A673 (cell line): ENCODE results near the gene LYPLA2. TPM values are rescaled to one million over a fixed set of nuclear protein-coding genes. Genes with fewer than 3 reads are reported as not detected.
A peak's percentile ranks its signal among the peaks of the same experiment; 100 is the strongest.

Experiments
- BruUV-seq: library from RNA; stranded (reverse); fragments of 400-500 nt; replicated peaks from 2 replicates; lab custom pipeline; 2021; lab: Mats Ljungman, UMichigan
- CTCF ChIA-PET: fragments of 300-600 bp; sonication (Branson Sonifier 250); formaldehyde crosslinking; loops from one replicate; lab custom pipeline; 2022; ENCODE audit warnings: antibody characterized with exemption; lab: Charles Lee
- POLR2A ChIA-PET: fragments of 300-600 bp; sonication (Branson Sonifier 250); formaldehyde crosslinking; loops from one replicate; lab custom pipeline; 2022; ENCODE audit warnings: antibody characterized with exemption; ENCODE audit not compliant: low non-redundant PET; lab: Charles Lee
- DNase-seq: peaks from one replicate; pipeline ENCODE4 v3.0.0-alpha.2; 2015; ENCODE audit warnings: low spot score
- H3K27ac ChIP-seq: fragments of 200-600 bp; sonication (generic); 2 replicates; pipeline ENCODE4 v1.5.1; 2016; ENCODE audit warnings: mixed run types, low read depth, mild to moderate bottlenecking, mixed read lengths, antibody characterized with exemption, low read length; ENCODE audit not compliant: poor library complexity, severe bottlenecking
- H3K27me3 ChIP-seq: fragments of 200-600 bp; sonication (generic); replicated peaks from 2 replicates; pipeline ENCODE4 v1.6.1; 2017; ENCODE audit warnings: mixed run types, low read depth, mild to moderate bottlenecking, mixed read lengths, antibody characterized with exemption, low read length; ENCODE audit not compliant: insufficient read depth, poor library complexity
- H3K36me3 ChIP-seq: fragments of 200-600 bp; sonication (generic); 2 replicates; pipeline ENCODE4 v1.6.1; 2016; ENCODE audit warnings: mixed run types, mild to moderate bottlenecking, mixed read lengths, antibody characterized with exemption, low read length; ENCODE audit not compliant: insufficient read depth, poor library complexity, severe bottlenecking
- H3K4me1 ChIP-seq: fragments of 200-600 bp; sonication (generic); 2 replicates; pipeline ENCODE4 v1.6.1; 2017; ENCODE audit warnings: mixed run types, mild to moderate bottlenecking, mixed read lengths, antibody characterized with exemption, low read length; ENCODE audit not compliant: insufficient read depth, poor library complexity, severe bottlenecking
- H3K4me3 ChIP-seq: fragments of 200-600 bp; sonication (generic); 2 replicates; pipeline ENCODE4 v1.5.1; 2016; ENCODE audit warnings: low read depth, mixed run types, mild to moderate bottlenecking, mixed read lengths, low read length; ENCODE audit not compliant: poor library complexity, severe bottlenecking
- H3K9me3 ChIP-seq: fragments of 200-600 bp; sonication (generic); 2 replicates; pipeline ENCODE4 v1.6.1; 2016; ENCODE audit warnings: mixed run types, low read depth, mild to moderate bottlenecking, mixed read lengths, antibody characterized with exemption, low read length; ENCODE audit not compliant: poor library complexity, severe bottlenecking
- CTCF ChIP-seq: fragments of 300-800, 200-600 bp; sonication (generic); conservative IDR thresholded peaks from 2 replicates; pipeline ENCODE4 v1.5.1; 2017; ENCODE audit warnings: low read depth, mild to moderate bottlenecking, antibody characterized with exemption, low read length, moderate library complexity, mixed read lengths
- EZH2 ChIP-seq: fragments of 200-600 bp; sonication (generic); IDR thresholded peaks from 2 replicates; pipeline ENCODE4 v1.6.1; 2017; ENCODE audit warnings: borderline replicate concordance, low read depth, mild to moderate bottlenecking, mixed read lengths, antibody characterized with exemption, low read length; ENCODE audit not compliant: poor library complexity, severe bottlenecking
- intact Hi-C: fragments of 100-400 bp; cut with micrococcal nuclease; formaldehyde crosslinking; loops from one replicate; pipeline ENCODE4 v1.10.0; 2022; ENCODE audit not compliant: unreplicated experiment
- total RNA-seq: library from RNA; stranded (reverse); gene quantifications from 2 replicates; pipeline ENCODE4 v1.2.3, GENCODE V29; 2021

LYPLA2 gene
- total RNA-seq, 1 experiment from 2014 or later = 66.2 TPM

DNA sequence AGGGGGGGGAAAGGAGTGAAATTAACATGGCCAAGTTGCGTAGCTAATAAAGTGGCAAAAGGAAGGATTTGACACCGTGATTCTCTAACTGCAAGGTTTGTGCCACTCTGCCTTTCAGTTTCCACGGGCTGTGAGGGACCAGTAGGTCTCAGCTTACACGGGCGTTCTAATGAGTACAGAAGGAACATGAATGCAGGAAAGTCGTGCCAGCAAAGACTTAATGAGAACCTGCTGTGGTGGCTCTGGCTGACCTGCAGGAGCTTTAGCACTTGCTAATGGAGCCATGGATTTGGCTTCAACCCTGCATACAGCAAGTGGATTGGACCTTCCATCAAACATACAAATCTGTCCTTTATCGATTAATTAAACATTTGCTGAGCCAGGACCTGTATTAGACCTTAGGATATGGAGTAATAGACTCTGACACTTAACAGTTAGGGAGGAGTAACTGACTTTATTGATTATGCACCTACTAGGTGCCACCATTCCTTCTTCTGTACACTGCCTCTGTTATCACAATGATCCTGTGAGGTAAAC lies 27.8 kb upstream of the LYPLA2 start:
- no peaks in the 10 kb centered on the region for H3K9me3 ChIP-seq
- intact Hi-C loops = no loop called here
- peaks cover 44% of the 10 kb centered on the region for H3K36me3 ChIP-seq
- no TSS peak for BruUV-seq
- H3K4me1 ChIP-seq = no peaks in the 10 kb centered on the region
- no peak overlapping the region for H3K4me3 ChIP-seq
- H3K27ac ChIP-seq = no peak overlapping the region
- no peaks in the 10 kb centered on the region for H3K27me3 ChIP-seq
- DNase-seq = no peak
- CTCF ChIA-PET = interaction anchor here (0.7 kb wide), 1 partner anchor 356 kb away, joined by 3 read pairs; no protein-coding TSS in a partner anchor
- POLR2A ChIA-PET = no interaction called here
- TF ChIP-seq EZH2 (no peak), CTCF (no peak)

DNA sequence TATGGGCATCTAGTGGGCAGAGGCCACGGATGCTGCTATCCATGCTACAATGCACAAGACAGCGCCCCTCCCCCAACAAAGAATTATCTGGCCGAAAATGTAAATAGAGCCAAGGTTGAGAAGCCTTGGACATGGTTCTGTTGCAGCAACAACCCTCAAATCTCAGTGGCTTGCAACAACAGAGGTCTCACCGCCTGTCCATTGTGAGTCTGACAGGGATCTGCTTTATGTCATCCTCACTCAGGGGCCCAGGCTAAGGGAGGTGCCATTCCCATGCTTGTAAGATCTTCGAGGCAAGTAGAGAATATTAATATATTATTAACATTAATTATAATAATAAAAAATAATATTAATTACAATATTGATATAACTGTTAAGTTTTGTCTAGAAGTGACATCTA lies 22.2 kb upstream of the LYPLA2 start:
- ChIA-PET CTCF (interaction anchor here (0.6 kb wide), 1 partner anchor 33 kb away, joined by 3 read pairs; no protein-coding TSS in a partner anchor), POLR2A (no interaction called here)
- H3K27ac ChIP-seq = no peak overlapping the region
- TF ChIP-seq CTCF (no peak), EZH2 (no peak)
- no peak overlapping the region for H3K4me3 ChIP-seq
- H3K9me3 ChIP-seq = no peaks in the 10 kb centered on the region
- no TSS peak for BruUV-seq
- H3K36me3 ChIP-seq = peaks cover 9% of the 10 kb centered on the region
- no peak for DNase-seq
- no peaks in the 10 kb centered on the region for H3K4me1 ChIP-seq
- no peaks in the 10 kb centered on the region for H3K27me3 ChIP-seq
- intact Hi-C loops = no loop called here

DNA sequence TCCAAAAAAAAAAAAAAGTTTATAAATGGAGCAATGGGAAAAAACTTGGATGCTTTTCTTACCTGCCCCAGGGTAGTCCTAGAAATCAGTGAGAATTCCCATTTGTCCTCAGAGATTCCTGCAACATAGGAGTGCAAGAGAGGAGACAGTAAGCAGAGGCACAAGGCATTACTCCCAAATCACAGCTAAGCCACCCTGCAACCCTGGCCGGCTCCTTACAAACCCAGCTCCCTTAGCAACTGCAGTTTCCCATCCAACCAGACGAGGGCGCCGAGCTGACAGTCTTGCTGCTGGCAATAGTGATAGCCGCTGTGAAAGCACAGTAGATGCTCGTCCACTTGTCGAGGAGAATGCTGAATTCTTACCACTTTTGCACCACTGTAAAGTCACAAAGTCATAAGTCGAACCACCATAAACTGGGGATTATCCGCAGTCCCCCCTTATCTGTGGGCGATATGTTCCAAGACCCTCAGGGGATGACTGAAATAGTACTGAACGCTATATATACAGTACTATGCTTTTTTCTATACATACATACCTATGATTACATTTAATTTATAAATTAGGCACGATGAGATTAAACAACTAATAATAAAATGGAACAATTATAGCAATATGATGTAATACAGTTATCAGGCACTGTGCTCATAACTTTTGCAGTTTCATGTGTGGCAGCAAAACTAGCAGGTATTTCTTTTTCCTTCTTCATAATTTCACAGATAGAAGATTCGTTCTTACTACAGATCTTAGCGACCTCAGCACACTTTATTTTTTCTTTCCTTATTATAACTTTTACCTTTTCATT lies 18.7 kb upstream of the LYPLA2 start:
- intact Hi-C loops = loop anchor here (2.0 kb wide), 1 partner anchor 145 kb away; no protein-coding TSS in a partner anchor
- peaks cover 4% of the 10 kb centered on the region for H3K36me3 ChIP-seq
- H3K27ac ChIP-seq = no peak overlapping the region
- no TSS peak for BruUV-seq
- POLR2A ChIA-PET = interaction anchor here (0.6 kb wide), 1 partner anchor 75 kb away, joined by 22 read pairs; no protein-coding TSS in a partner anchor
- CTCF ChIA-PET = interaction anchor here (0.5 to 1.1 kb wide), 8 partner anchors 20 to 649 kb away, joined by 3 to 29 read pairs (median 3); partner anchors contain the start of gene FUCA1
- H3K4me3 ChIP-seq = no peak overlapping the region
- peak; percentile 88 for DNase-seq
- TF ChIP-seq EZH2 (no peak), CTCF (peak; percentile 96)
- no peaks in the 10 kb centered on the region for H3K9me3 ChIP-seq
- no peaks in the 10 kb centered on the region for H3K27me3 ChIP-seq
- H3K4me1 ChIP-seq = no peaks in the 10 kb centered on the region
